Prostate gland (tissue), 2 donors: Measurements from ENCODE around the gene TUBB6.

Source experiments
- POLR2A ChIP-seq: fragments of 450-650 bp; IDR thresholded peaks from one replicate; pipeline ENCODE4 v1.6.1; 2016; ENCODE audit warnings: antibody characterized with exemption, mild to moderate bottlenecking
- POLR2AphosphoS5 ChIP-seq: sonication (generic); formaldehyde crosslinking; IDR thresholded peaks from one replicate; pipeline ENCODE4 v1.6.1; 2017; ENCODE audit warnings: antibody characterized with exemption
- TF ChIP-seq, protein P1 (sequence below), 4 experiments: fragments of 200-600 bp in 2 of 4; fragments of 450-650 bp in 2 of 4; sonication (generic) in 2 of 4; IDR thresholded peaks; 1 replicate in 3 of 4; 2 replicates in 1 of 4; pipeline ENCODE4 v1.5.1; 2016 to 2019; ENCODE audit warnings: antibody characterized with exemption in 4 of 4, mild to moderate bottlenecking in 2 of 4, moderate library complexity in 2 of 4

DNA sequence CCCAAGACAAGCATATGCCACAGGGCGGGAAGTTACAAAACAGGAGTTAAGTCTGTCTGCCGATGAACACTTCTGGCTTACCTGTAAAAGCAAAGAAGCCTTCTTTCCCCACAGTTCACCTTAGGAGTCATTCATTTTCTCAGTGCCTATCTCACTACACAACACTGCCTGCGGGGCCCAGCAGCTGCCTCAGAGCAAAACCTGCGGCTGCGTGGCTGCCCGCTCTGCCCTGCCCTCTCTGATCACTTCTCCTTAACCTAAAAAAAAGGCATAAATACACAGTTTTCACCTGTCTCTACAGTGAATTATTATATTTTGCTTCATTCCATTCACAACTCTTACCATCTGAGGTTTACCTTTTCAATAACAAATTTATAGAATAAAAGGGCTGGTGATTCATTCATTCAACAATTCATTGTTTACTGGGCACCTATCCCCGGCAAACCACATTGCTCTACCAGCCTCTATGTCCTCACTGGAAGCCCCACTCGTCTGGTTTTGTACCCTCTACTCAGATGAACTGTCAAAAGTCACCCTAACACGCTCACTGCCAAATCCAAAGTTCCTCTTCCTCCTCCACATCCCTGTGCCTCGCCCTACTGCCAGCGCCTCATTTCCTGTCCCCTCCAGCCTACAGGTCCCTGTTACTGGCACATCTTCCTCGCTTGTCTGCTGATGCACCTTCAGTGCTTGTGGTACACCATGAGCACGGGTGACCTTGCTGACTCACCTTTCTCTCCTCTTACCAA is 37.6 kb downstream of the TUBB6 start:
- no peak for TF ChIP-seq POLR2AphosphoS5
- TF ChIP-seq, protein P1, sequence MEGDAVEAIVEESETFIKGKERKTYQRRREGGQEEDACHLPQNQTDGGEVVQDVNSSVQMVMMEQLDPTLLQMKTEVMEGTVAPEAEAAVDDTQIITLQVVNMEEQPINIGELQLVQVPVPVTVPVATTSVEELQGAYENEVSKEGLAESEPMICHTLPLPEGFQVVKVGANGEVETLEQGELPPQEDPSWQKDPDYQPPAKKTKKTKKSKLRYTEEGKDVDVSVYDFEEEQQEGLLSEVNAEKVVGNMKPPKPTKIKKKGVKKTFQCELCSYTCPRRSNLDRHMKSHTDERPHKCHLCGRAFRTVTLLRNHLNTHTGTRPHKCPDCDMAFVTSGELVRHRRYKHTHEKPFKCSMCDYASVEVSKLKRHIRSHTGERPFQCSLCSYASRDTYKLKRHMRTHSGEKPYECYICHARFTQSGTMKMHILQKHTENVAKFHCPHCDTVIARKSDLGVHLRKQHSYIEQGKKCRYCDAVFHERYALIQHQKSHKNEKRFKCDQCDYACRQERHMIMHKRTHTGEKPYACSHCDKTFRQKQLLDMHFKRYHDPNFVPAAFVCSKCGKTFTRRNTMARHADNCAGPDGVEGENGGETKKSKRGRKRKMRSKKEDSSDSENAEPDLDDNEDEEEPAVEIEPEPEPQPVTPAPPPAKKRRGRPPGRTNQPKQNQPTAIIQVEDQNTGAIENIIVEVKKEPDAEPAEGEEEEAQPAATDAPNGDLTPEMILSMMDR (IDR thresholded peaks at IDR 0.05), result no peak
- TF ChIP-seq POLR2A, result no peak
